CD4-positive, alpha-beta T cell treated with Interleukin-17A for 1 hour (primary cell): ENCODE results near the gene ATP2B2.

ENCODE experiments used
- DNase-seq: peaks from one replicate; pipeline ENCODE4 v3.0.0-alpha.2; 2020

The ATP2B2 gene

GRCh38 chr3:10468613-10469354, 36.6 kb downstream of the ATP2B2 start:
- DNase-seq: no peak

GRCh38 chr3:10467904-10468612, 37.3 kb downstream of the ATP2B2 start:
- no peak for DNase-seq

- DNase-seq: no peak
Measured at GRCh38 chr3:10467204-10467603, 38.2 kb downstream of the ATP2B2 start.

- DNase-seq: no peak
Measured at GRCh38 chr3:10466186-10466585, 39.2 kb downstream of the ATP2B2 start.

GRCh38 chr3:10465161-10465560, 40.2 kb downstream of the ATP2B2 start:
- no peak for DNase-seq

- DNase-seq: no peak
Measured at GRCh38 chr3:10463533-10464434, 41.6 kb downstream of the ATP2B2 start.

GRCh38 chr3:10462641-10463532, 42.5 kb downstream of the ATP2B2 start:
- no peak for DNase-seq

GRCh38 chr3:10460951-10461545, 44.3 kb downstream of the ATP2B2 start:
- DNase-seq: no peak

GRCh38 chr3:10459954-10460754, 45.2 kb downstream of the ATP2B2 start:
- DNase-seq: peak; percentile 63

GRCh38 chr3:10457560-10457959, 47.8 kb downstream of the ATP2B2 start:
- DNase-seq: no peak

- DNase-seq: no peak
Measured at GRCh38 chr3:10456981-10457380, 48.4 kb downstream of the ATP2B2 start.

- DNase-seq: no peak
Measured at GRCh38 chr3:10455545-10455914, 49.9 kb downstream of the ATP2B2 start.

GRCh38 chr3:10454907-10455544, 50.4 kb downstream of the ATP2B2 start:
- no peak for DNase-seq

GRCh38 chr3:10453431-10454163, 51.8 kb downstream of the ATP2B2 start:
- DNase-seq: no peak

GRCh38 chr3:10450494-10451440, 54.6 kb downstream of the ATP2B2 start:
- DNase-seq: no peak

GRCh38 chr3:10449436-10449835, 56.0 kb downstream of the ATP2B2 start:
- DNase-seq: no peak

- DNase-seq: no peak
Measured at GRCh38 chr3:10448544-10448943, 56.8 kb downstream of the ATP2B2 start.

- no peak for DNase-seq
Measured at GRCh38 chr3:10447527-10448260, 57.7 kb downstream of the ATP2B2 start.
